HS-27A (cell line): ENCODE results near the gene NADK.

Source experiments
- DNase-seq: peaks from one replicate; pipeline ENCODE4 v3.0.0-alpha.2; 2012; ENCODE audit warnings: low read depth, missing footprints

NADK gene

GRCh38 chr1:1777950-1778662 is at the start of gene NADK:
Gene NADK, minus strand, starts transcription at chr1:1778470. Its CDS starts 13,064 bp downstream, at chr1:1765406.
- no peak for DNase-seq

GRCh38 chr1:1827089-1827848 is 49.0 kb upstream of the NADK start:
- DNase-seq, result no peak

- no peak for DNase-seq
These were observed 48.3 kb upstream of the NADK start for GRCh38 chr1:1826356-1827088.

GRCh38 chr1:1825217-1825616 is 46.9 kb upstream of the NADK start:
- DNase-seq, result no peak

GRCh38 chr1:1819762-1820161 is 41.5 kb upstream of the NADK start:
- DNase-seq, result no peak

- DNase-seq, result no peak
These were observed 39.0 kb upstream of the NADK start for GRCh38 chr1:1817221-1817620.

GRCh38 chr1:1815606-1816281 is 37.5 kb upstream of the NADK start:
- DNase-seq, result no peak

- no peak for DNase-seq
These were observed 31.2 kb upstream of the NADK start for GRCh38 chr1:1809489-1809888.

GRCh38 chr1:1808206-1808605 is 29.9 kb upstream of the NADK start:
- DNase-seq, result no peak

GRCh38 chr1:1806890-1807289 is 28.6 kb upstream of the NADK start:
- no peak for DNase-seq

GRCh38 chr1:1804301-1804700 is 26.0 kb upstream of the NADK start:
- DNase-seq, result no peak

- DNase-seq, result no peak
These were observed 24.6 kb upstream of the NADK start for GRCh38 chr1:1802871-1803270.

- no peak for DNase-seq
These were observed 21.4 kb upstream of the NADK start for GRCh38 chr1:1799716-1800115.

- DNase-seq, result no peak
These were observed 19.6 kb upstream of the NADK start for GRCh38 chr1:1797731-1798341.

- DNase-seq, result no peak
These were observed 18.2 kb upstream of the NADK start for GRCh38 chr1:1796466-1796865.

- DNase-seq, result no peak
These were observed 16.7 kb upstream of the NADK start for GRCh38 chr1:1794999-1795398.

- DNase-seq, result no peak
These were observed 15.4 kb upstream of the NADK start for GRCh38 chr1:1793481-1794244.

GRCh38 chr1:1788646-1789431 is 10.6 kb upstream of the NADK start:
- no peak for DNase-seq

GRCh38 chr1:1788136-1788535 is 9.9 kb upstream of the NADK start:
- no peak for DNase-seq
